Omental fat pad (tissue), 4 donors: ENCODE data around the gene MAML3. TPM values are rescaled to one million over a fixed set of nuclear protein-coding genes. Genes with fewer than 3 reads are reported as not detected.

Source experiments
- ATAC-seq: fragments of 150-250 bp; one replicate; pipeline ENCODE4 v1.9.1; 2016; ENCODE audit warnings: mild to moderate bottlenecking, moderate library complexity; ENCODE audit not compliant: low FRiP score
- DNase-seq: peaks from one replicate; pipeline ENCODE4 v3.0.0-alpha.2; 2019; ENCODE audit warnings: low spot score
- CTCF ChIP-seq, 3 donors: fragments of 450-650 bp; IDR thresholded peaks; one replicate each; pipeline ENCODE4 v1.5.1; 2016 to 2017; ENCODE audit warnings: antibody characterized with exemption in 3 of 3, mild to moderate bottlenecking in 3 of 3, moderate library complexity in 2 of 3
- total RNA-seq, 4 donors: library from RNA; depleted of rRNA; stranded (reverse); fragments of >200 nt; gene quantifications; one replicate each; pipeline ENCODE4 v1.1.0, GENCODE V29; 2016

MAML3 gene
- total RNA-seq, 4 donors from 2014 or later = 4.8 to 12.8 (median 11.7) TPM

- no peak for TF ChIP-seq CTCF (IDR thresholded peaks at IDR 0.05)
- DNase-seq (no peak), ATAC-seq (no peak)
Observed at GRCh38 chr4:140046543-140046942, 107.4 kb downstream of the MAML3 start.

GRCh38 chr4:140046016-140046415 is 108.0 kb downstream of the MAML3 start:
- DNase-seq (no peak), ATAC-seq (no peak)
- no peak for TF ChIP-seq CTCF (IDR thresholded peaks at IDR 0.05)

GRCh38 chr4:140044337-140044902 is 109.6 kb downstream of the MAML3 start:
- DNase-seq (no peak), ATAC-seq (no peak)
- no peak for TF ChIP-seq CTCF (IDR thresholded peaks at IDR 0.05)

- ATAC-seq = no peak
- no peak for TF ChIP-seq CTCF (IDR thresholded peaks at IDR 0.05)
- no peak for DNase-seq
Observed at GRCh38 chr4:140042634-140043033, 111.3 kb downstream of the MAML3 start.

GRCh38 chr4:140038031-140038533 is 115.9 kb downstream of the MAML3 start:
- ATAC-seq = no peak
- TF ChIP-seq CTCF (IDR thresholded peaks at IDR 0.05) = no peak
- DNase-seq = no peak

GRCh38 chr4:140037353-140038030 is 116.5 kb downstream of the MAML3 start:
- no peak for TF ChIP-seq CTCF (IDR thresholded peaks at IDR 0.05)
- ATAC-seq (no peak), DNase-seq (no peak)

GRCh38 chr4:140031706-140032105 is 122.3 kb downstream of the MAML3 start:
- DNase-seq = no peak
- ATAC-seq = no peak
- no peak for TF ChIP-seq CTCF (IDR thresholded peaks at IDR 0.05)
